Neural progenitor cell (in vitro differentiated cells): ENCODE measurements around the gene FAF1.

Source experiments
- EZH2 ChIP-seq: fragments of 200-600 bp; sonication (generic); IDR thresholded peaks from 2 replicates; pipeline ENCODE4 v1.6.1; 2017; ENCODE audit warnings: antibody characterized with exemption, mild to moderate bottlenecking, moderate library complexity
- EZH2phosphoT487 ChIP-seq: fragments of 200-600 bp; sonication (generic); IDR thresholded peaks from 2 replicates; pipeline ENCODE4 v1.6.1; 2017; ENCODE audit warnings: antibody characterized with exemption
- TF ChIP-seq, protein P1 (sequence below): fragments of 200-600 bp; sonication (generic); IDR thresholded peaks from 2 replicates; pipeline ENCODE4 v1.5.1; 2017; ENCODE audit warnings: antibody characterized with exemption, mild to moderate bottlenecking

DNA sequence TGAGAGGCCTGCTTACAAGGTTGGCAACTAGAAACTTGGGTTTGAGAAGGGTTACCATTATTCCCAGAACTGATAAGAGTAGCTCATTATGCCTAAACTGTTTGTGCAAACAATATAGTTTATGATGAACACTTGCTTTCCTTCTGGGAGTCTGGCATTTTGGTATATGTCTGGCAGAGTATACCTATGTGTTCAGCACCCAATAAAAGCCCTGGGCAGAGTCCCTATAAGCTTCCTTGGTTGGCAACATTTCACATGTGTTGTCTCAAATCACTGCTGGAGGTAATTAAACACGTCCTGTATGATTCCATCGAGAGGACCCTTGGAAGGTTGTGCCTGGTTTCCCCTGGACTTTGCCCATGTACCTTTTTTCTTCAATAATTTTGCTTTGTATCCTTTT lies 497.1 kb downstream of the FAF1 start:
- TF ChIP-seq, protein P1, sequence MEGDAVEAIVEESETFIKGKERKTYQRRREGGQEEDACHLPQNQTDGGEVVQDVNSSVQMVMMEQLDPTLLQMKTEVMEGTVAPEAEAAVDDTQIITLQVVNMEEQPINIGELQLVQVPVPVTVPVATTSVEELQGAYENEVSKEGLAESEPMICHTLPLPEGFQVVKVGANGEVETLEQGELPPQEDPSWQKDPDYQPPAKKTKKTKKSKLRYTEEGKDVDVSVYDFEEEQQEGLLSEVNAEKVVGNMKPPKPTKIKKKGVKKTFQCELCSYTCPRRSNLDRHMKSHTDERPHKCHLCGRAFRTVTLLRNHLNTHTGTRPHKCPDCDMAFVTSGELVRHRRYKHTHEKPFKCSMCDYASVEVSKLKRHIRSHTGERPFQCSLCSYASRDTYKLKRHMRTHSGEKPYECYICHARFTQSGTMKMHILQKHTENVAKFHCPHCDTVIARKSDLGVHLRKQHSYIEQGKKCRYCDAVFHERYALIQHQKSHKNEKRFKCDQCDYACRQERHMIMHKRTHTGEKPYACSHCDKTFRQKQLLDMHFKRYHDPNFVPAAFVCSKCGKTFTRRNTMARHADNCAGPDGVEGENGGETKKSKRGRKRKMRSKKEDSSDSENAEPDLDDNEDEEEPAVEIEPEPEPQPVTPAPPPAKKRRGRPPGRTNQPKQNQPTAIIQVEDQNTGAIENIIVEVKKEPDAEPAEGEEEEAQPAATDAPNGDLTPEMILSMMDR, result no peak
- TF ChIP-seq EZH2 (no peak), EZH2phosphoT487 (no peak)
